ENCODE measurements around the gene VSX2.
"Not testable (repeated sequence)": the region's sequence is repeated elsewhere in the genome, so short reads cannot be mapped to it uniquely, and the experiment has no call there.

VSX2 gene

DNA sequence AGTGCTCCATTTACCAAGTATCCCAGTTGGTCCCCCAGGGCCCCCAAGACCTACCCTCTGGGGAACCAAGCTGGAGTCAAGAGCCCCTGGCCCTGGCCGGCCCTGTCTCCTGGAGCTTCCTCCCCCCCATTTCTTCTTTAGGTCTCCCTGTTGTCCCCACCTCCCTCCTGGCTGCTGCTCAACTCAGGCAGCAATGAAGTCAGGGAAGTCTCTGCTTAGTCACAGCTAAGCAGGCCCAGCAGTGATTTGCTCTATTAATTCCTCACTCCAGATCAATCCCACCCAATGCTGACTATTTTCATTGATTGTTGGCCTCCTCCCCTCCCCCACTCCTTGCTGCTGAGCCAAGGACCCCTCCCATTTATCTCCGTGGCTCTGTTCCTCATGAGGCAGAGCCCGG, 28.3 kb downstream of the VSX2 start:
- no peaks in the 10 kb centered on the region for H3K9me3 ChIP-seq (ENCODE audit: control insufficient read depth, insufficient read depth, low read depth, low read length)
- no peak overlapping the region for H3K4me3 ChIP-seq (ENCODE audit: low read depth, low read length)
- H3K4me1 ChIP-seq (ENCODE audit: control insufficient read depth, insufficient read depth, low read length): no peaks in the 10 kb centered on the region; the same call in 1 of the 2 replicates
- no peaks in the 10 kb centered on the region for H3K36me3 ChIP-seq (ENCODE audit: control insufficient read depth in 2 of 2, insufficient read depth in 1 of 2, low read length in 2 of 2)
- ChIA-PET POLR2A (no interaction called here), CTCF (interaction anchor here (1.5 to 2.0 kb wide), 2 partner anchors 26 to 35 kb away, joined by 3 to 7 read pairs; partner anchors contain the start of gene ABCD4)
- no peak overlapping the region for H3K27ac ChIP-seq (ENCODE audit: extremely low read depth, low read depth, low read length)
- TF ChIP-seq GLIS1 (tag by site-specific recombination; IDR thresholded peaks at IDR 0.05) (peak; percentile 81), ZNF404 (tag by site-specific recombination; IDR thresholded peaks at IDR 0.05) (no peak)

DNA sequence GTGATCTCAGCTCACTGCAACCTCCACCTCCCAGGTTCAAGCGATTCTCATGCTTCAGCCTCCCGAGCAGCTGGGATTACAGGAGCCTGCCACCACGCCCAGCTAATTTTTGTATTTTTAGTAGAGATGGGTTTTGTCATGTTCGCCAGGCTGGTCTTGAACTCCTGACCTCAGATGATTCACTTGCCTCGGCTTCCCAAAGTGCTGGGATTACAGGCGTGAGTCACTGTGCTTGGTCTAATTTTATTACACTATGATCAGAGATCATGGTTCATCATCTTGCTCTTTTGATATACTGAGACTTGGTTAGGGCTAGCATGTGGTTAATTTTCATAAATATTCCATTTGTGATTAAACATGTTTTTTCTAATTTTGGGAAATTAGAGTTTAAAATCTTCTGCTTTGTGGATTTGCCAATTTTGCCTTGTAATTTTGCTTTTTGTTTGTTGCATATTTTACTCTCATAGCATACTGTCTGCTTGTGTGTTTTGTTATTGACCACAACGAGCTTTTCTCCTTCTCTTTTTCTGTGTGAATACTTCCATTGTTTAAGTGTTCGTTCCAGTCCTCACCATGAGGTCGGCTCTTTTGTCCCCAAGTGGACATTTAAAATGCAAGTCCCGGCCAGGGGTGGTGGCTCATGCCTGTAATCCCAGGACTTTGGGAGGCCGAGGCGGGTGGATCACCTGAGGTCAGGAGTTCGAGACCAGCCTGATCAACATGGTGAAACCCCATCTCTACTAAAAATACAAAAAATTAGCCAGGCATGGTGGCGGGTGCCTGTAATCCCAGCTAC, 31.3 kb downstream of the VSX2 start:
- not testable (repeated sequence) for H3K36me3 ChIP-seq (ENCODE audit: control insufficient read depth in 2 of 2, insufficient read depth in 1 of 2, low read length in 2 of 2); H3K27ac ChIP-seq (ENCODE audit: extremely low read depth, low read depth, low read length); H3K4me1 ChIP-seq (ENCODE audit: control insufficient read depth, insufficient read depth, low read length); H3K4me3 ChIP-seq (ENCODE audit: low read depth, low read length); H3K9me3 ChIP-seq (ENCODE audit: control insufficient read depth, insufficient read depth, low read depth, low read length)
- POLR2A ChIA-PET: interaction anchor here (1.1 kb wide), 1 partner anchor 10 kb away, joined by 3 read pairs; no protein-coding TSS in a partner anchor
- CTCF ChIA-PET: interaction anchor here (0.7 to 2.5 kb wide), 5 partner anchors 14 to 550 kb away, joined by 3 to 11 read pairs (median 3); no protein-coding TSS in a partner anchor

GRCh38 chr14:74271365-74271764, 32.1 kb downstream of the VSX2 start:
- no peak overlapping the region for H3K27ac ChIP-seq (ENCODE audit: extremely low read depth, low read depth, low read length)
- no peaks in the 10 kb centered on the region for H3K36me3 ChIP-seq (ENCODE audit: control insufficient read depth in 2 of 2, insufficient read depth in 1 of 2, low read length in 2 of 2)
- TF ChIP-seq ZNF677 (tag by site-specific recombination; IDR thresholded peaks at IDR 0.05): no peak
- no peak for TF ChIP-seq ZBTB7A (tag by site-specific recombination; IDR thresholded peaks at IDR 0.05; ENCODE audit: low read depth)
- TF ChIP-seq ZNF121 (tag by site-specific recombination; IDR thresholded peaks at IDR 0.05): 0 out of 2 replicates have a peak, but pooled peaks have one; percentile 42
- TF ChIP-seq, protein P1, sequence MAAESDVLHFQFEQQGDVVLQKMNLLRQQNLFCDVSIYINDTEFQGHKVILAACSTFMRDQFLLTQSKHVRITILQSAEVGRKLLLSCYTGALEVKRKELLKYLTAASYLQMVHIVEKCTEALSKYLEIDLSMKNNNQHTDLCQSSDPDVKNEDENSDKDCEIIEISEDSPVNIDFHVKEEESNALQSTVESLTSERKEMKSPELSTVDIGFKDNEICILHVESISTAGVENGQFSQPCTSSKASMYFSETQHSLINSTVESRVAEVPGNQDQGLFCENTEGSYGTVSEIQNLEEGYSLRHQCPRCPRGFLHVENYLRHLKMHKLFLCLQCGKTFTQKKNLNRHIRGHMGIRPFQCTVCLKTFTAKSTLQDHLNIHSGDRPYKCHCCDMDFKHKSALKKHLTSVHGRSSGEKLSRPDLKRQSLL (tag by site-specific recombination; IDR thresholded peaks at IDR 0.05): no peak
- TF ChIP-seq, protein P2, sequence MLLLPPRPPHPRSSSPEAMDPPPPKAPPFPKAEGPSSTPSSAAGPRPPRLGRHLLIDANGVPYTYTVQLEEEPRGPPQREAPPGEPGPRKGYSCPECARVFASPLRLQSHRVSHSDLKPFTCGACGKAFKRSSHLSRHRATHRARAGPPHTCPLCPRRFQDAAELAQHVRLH (tag by site-specific recombination; IDR thresholded peaks at IDR 0.05): no peak
- TF ChIP-seq ZNF416 (tag by site-specific recombination; IDR thresholded peaks at IDR 0.05): no peak
- H3K4me3 ChIP-seq (ENCODE audit: low read depth, low read length): no peak overlapping the region
- no peaks in the 10 kb centered on the region for H3K9me3 ChIP-seq (ENCODE audit: control insufficient read depth, insufficient read depth, low read depth, low read length)
- POLR2A ChIA-PET: no interaction called here
- no peaks in the 10 kb centered on the region; the same call in 1 of the 2 replicates for H3K4me1 ChIP-seq (ENCODE audit: control insufficient read depth, insufficient read depth, low read length)
- CTCF ChIA-PET: interaction anchor here (0.6 to 2.5 kb wide), 3 partner anchors 15 to 551 kb away, joined by 3 to 11 read pairs (median 3); no protein-coding TSS in a partner anchor

- Histone ChIP-seq H3K9me3 (ENCODE audit: control insufficient read depth, insufficient read depth, low read depth, low read length) (no peaks in the 10 kb centered on the region), H3K4me3 (ENCODE audit: low read depth, low read length) (no peak overlapping the region), H3K4me1 (ENCODE audit: control insufficient read depth, insufficient read depth, low read length) (no peaks in the 10 kb centered on the region), H3K36me3 (ENCODE audit: control insufficient read depth in 2 of 2, insufficient read depth in 1 of 2, low read length in 2 of 2) (no peaks in the 10 kb centered on the region), H3K27ac (ENCODE audit: extremely low read depth, low read depth, low read length) (no peak overlapping the region)
- ChIA-PET CTCF (interaction anchor here (1.0 kb wide), 1 partner anchor 17 kb away, joined by 3 read pairs; no protein-coding TSS in a partner anchor), POLR2A (no interaction called here)
- TF ChIP-seq GLIS1 (tag by site-specific recombination; IDR thresholded peaks at IDR 0.05): peak; percentile 12; the same call in 1 of the 2 replicates
- no peak for TF ChIP-seq KLF9 (tag by site-specific recombination; IDR thresholded peaks at IDR 0.05; ENCODE audit: low read depth)
- TF ChIP-seq, protein P3, sequence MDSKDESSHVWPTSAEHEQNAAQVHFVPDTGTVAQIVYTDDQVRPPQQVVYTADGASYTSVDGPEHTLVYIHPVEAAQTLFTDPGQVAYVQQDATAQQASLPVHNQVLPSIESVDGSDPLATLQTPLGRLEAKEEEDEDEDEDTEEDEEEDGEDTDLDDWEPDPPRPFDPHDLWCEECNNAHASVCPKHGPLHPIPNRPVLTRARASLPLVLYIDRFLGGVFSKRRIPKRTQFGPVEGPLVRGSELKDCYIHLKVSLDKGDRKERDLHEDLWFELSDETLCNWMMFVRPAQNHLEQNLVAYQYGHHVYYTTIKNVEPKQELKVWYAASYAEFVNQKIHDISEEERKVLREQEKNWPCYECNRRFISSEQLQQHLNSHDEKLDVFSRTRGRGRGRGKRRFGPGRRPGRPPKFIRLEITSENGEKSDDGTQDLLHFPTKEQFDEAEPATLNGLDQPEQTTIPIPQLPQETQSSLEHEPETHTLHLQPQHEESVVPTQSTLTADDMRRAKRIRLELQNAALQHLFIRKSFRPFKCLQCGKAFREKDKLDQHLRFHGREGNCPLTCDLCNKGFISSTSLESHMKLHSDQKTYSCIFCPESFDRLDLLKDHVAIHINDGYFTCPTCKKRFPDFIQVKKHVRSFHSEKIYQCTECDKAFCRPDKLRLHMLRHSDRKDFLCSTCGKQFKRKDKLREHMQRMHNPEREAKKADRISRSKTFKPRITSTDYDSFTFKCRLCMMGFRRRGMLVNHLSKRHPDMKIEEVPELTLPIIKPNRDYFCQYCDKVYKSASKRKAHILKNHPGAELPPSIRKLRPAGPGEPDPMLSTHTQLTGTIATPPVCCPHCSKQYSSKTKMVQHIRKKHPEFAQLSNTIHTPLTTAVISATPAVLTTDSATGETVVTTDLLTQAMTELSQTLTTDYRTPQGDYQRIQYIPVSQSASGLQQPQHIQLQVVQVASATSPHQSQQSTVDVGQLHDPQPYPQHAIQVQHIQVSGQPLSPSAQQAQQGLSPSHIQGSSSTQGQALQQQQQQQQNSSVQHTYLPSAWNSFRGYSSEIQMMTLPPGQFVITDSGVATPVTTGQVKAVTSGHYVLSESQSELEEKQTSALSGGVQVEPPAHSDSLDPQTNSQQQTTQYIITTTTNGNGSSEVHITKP (tag by site-specific recombination; IDR thresholded peaks at IDR 0.05): peak; percentile 76
- peak; percentile 86 for TF ChIP-seq ZIC2 (tag by site-specific recombination; IDR thresholded peaks at IDR 0.05)
These were observed 36.1 kb downstream of the VSX2 start for GRCh38 chr14:74275241-74275841.
